ENCODE measurements around the gene CHIA. TPM values are rescaled to one million over a fixed set of nuclear protein-coding genes. Genes with fewer than 3 reads are reported as not detected.

CHIA gene
- total RNA-seq, 1 donor, result not detected

- H3K79me2 ChIP-seq (ENCODE audit: insufficient read depth, low read length), result no peaks in the 10 kb centered on the region
- H3K27ac ChIP-seq (ENCODE audit: low read depth, low read length), result no peak overlapping the region
- H3K4me1 ChIP-seq (ENCODE audit: insufficient read depth, low read length), result no peaks in the 10 kb centered on the region
- no peaks in the 10 kb centered on the region for H4K20me1 ChIP-seq (ENCODE audit: insufficient read depth, low read length)
- H3K9me3 ChIP-seq (ENCODE audit: low read depth, low read length), result no peaks in the 10 kb centered on the region
- H3K4me2 ChIP-seq (ENCODE audit: insufficient read depth, low read length), result no peak overlapping the region
- no peak overlapping the region for H3K4me3 ChIP-seq (ENCODE audit: insufficient read depth, low read length)
- no peak for TF ChIP-seq CTCF (IDR thresholded peaks at IDR 0.05; ENCODE audit: extremely low read depth, low read depth, low read length)
- H3K36me3 ChIP-seq (ENCODE audit: insufficient read depth, low read length), result no peaks in the 10 kb centered on the region
- DNase-seq (ENCODE audit: insufficient read length, low spot score, missing footprints), result no peak
- H2AFZ ChIP-seq (ENCODE audit: low read length), result no peak overlapping the region
- H3K27me3 ChIP-seq (ENCODE audit: insufficient read depth, low read length), result peaks cover 10% of the 10 kb centered on the region
Measured at GRCh38 chr1:111247125-111247838, 43.4 kb upstream of the CHIA start.

- Histone ChIP-seq H3K36me3 (ENCODE audit: insufficient read depth, low read length) (no peaks in the 10 kb centered on the region), H3K4me3 (ENCODE audit: insufficient read depth, low read length) (no peak overlapping the region), H3K9me3 (ENCODE audit: low read depth, low read length) (no peaks in the 10 kb centered on the region), H3K4me2 (ENCODE audit: insufficient read depth, low read length) (no peak overlapping the region), H3K4me1 (ENCODE audit: insufficient read depth, low read length) (no peaks in the 10 kb centered on the region), H4K20me1 (ENCODE audit: insufficient read depth, low read length) (no peaks in the 10 kb centered on the region), H3K27me3 (ENCODE audit: insufficient read depth, low read length) (peaks cover 10% of the 10 kb centered on the region), H3K27ac (ENCODE audit: low read depth, low read length) (no peak overlapping the region), H3K79me2 (ENCODE audit: insufficient read depth, low read length) (no peaks in the 10 kb centered on the region), H2AFZ (ENCODE audit: low read length) (no peak overlapping the region)
- no peak for DNase-seq (ENCODE audit: insufficient read length, low spot score, missing footprints)
- no peak for TF ChIP-seq CTCF (IDR thresholded peaks at IDR 0.05; ENCODE audit: extremely low read depth, low read depth, low read length)
Measured at GRCh38 chr1:111249960-111250359, 40.7 kb upstream of the CHIA start.

- H3K9me3 ChIP-seq (ENCODE audit: low read depth, low read length), result no peaks in the 10 kb centered on the region
- no peak overlapping the region for H3K27ac ChIP-seq (ENCODE audit: low read depth, low read length)
- DNase-seq (ENCODE audit: insufficient read length, low spot score, missing footprints), result no peak
- peaks cover 10% of the 10 kb centered on the region for H3K27me3 ChIP-seq (ENCODE audit: insufficient read depth, low read length)
- no peak overlapping the region for H3K4me2 ChIP-seq (ENCODE audit: insufficient read depth, low read length)
- no peaks in the 10 kb centered on the region for H4K20me1 ChIP-seq (ENCODE audit: insufficient read depth, low read length)
- no peaks in the 10 kb centered on the region for H3K79me2 ChIP-seq (ENCODE audit: insufficient read depth, low read length)
- H3K36me3 ChIP-seq (ENCODE audit: insufficient read depth, low read length), result no peaks in the 10 kb centered on the region
- H2AFZ ChIP-seq (ENCODE audit: low read length), result no peak overlapping the region
- no peaks in the 10 kb centered on the region for H3K4me1 ChIP-seq (ENCODE audit: insufficient read depth, low read length)
- H3K4me3 ChIP-seq (ENCODE audit: insufficient read depth, low read length), result no peak overlapping the region
- TF ChIP-seq CTCF (IDR thresholded peaks at IDR 0.05; ENCODE audit: extremely low read depth, low read depth, low read length), result no peak
Measured at GRCh38 chr1:111251570-111251969, 39.1 kb upstream of the CHIA start.

- Histone ChIP-seq H3K79me2 (ENCODE audit: insufficient read depth, low read length) (no peaks in the 10 kb centered on the region), H3K36me3 (ENCODE audit: insufficient read depth, low read length) (no peaks in the 10 kb centered on the region), H4K20me1 (ENCODE audit: insufficient read depth, low read length) (no peaks in the 10 kb centered on the region), H3K27me3 (ENCODE audit: insufficient read depth, low read length) (peaks cover 10% of the 10 kb centered on the region), H3K27ac (ENCODE audit: low read depth, low read length) (no peak overlapping the region), H3K4me2 (ENCODE audit: insufficient read depth, low read length) (no peak overlapping the region), H3K4me3 (ENCODE audit: insufficient read depth, low read length) (no peak overlapping the region), H3K9me3 (ENCODE audit: low read depth, low read length) (no peaks in the 10 kb centered on the region), H3K4me1 (ENCODE audit: insufficient read depth, low read length) (no peaks in the 10 kb centered on the region), H2AFZ (ENCODE audit: low read length) (no peak overlapping the region)
- DNase-seq (ENCODE audit: insufficient read length, low spot score, missing footprints), result no peak
- no peak for TF ChIP-seq CTCF (IDR thresholded peaks at IDR 0.05; ENCODE audit: extremely low read depth, low read depth, low read length)
Measured at GRCh38 chr1:111252786-111253185, 37.9 kb upstream of the CHIA start.

Data from osteoblast (primary cell).